NCI-H1930 (cell line): ENCODE results near the gene RNF151.
"Not testable (repeated sequence)": the region's sequence is repeated elsewhere in the genome, so short reads cannot be mapped to it uniquely, and the experiment has no call there.

Experiments
- DNase-seq, 2 experiments: peaks; one replicate each; lab custom pipeline; 2025; lab: John Stamatoyannopoulos, UW

RNF151 gene, protein sequence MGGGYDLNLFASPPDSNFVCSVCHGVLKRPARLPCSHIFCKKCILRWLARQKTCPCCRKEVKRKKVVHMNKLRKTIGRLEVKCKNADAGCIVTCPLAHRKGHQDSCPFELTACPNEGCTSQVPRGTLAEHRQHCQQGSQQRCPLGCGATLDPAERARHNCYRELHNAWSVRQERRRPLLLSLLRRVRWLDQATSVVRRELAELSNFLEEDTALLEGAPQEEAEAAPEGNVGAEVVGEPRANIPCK

DNA sequence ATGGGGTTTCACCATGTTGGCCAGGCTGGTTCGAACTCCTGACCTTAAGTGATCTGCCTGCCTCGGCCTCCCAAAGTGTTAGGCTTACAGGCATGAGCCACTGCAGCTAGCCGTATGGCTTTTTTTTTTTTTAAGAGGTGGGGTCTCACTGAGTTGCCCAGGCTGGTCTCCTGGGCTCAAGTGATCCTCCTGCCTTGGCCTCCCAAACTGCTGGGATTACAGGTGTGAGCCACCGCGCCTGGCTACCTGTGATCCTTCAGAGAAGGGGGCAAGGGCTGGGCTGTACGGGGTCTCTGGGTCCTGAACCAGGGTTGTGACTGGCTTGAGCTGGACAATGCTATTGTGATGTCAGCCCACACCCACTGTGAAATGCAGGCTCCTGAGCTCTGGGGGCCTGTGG is at the start of gene RNF151:
Gene RNF151 (plus strand): TSS at position 397 of the 400 bp plus-strand sequence. CDS start 26 bp downstream, outside the sequence.
- DNase-seq = no peak

DNA sequence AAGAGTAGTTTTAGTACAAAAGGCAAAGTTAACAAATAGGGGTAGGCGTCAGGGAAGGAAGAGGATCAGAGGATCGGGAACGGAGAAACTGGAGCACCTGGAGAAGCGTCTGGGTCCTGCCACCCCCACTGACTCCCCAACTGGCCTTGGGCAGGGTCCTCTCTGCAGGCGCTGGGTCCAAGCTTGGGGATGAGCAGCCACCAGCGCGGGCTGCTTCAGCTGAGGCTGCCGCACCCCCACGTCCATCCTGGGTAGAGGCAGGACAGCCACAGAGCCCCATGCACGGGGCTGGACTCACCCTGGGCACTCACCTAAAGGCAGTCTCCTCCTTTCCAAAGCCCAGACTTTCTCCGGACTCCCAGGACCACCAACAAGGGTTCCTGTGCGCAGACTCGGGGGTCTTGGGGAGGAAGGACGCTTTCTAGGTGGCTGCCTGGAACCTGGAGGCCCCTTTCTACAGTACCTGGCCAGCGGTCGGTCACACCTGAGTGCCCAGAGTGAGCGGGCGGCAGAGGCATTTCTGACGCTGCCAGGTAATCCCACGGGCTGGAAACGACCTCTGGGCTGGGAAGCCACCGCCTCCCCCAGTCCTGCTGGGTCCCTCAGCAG is 49.5 kb upstream of the RNF151 start:
- DNase-seq = no peak

DNA sequence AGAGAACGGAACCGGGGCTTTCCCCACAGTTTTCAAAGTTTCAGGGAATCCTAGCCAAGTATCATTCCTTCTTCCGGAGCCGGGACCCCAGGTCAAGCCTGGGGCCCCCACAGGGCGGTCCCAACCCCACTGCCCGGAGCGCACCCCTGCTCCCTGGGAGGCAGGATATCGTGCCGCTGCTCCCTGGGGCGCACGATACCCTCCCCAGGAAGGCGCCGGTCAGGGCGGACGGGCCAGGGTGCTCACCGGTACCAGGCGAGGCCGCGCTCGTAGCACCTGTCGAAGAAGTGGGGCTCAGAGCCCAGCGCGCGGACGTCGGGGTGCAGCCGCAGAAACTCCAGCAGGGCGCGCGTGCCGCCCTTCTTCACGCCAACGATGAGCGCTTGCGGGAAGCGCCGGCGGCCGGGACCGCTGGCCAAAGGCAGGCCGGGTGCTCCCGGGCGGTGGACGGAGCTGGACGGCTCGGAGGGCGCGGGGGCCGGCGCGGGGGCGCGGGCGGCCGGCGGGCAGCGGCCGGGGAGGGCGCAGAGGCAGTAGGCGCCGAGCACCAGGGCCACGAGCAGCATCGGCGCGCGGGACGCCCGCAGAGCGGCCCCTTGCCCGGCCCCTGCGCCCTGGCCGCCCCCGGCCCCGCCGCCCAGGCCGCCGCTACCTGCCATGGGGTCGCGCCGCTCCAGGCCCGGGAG is 48.8 kb upstream of the RNF151 start:
- no peak for DNase-seq

DNA sequence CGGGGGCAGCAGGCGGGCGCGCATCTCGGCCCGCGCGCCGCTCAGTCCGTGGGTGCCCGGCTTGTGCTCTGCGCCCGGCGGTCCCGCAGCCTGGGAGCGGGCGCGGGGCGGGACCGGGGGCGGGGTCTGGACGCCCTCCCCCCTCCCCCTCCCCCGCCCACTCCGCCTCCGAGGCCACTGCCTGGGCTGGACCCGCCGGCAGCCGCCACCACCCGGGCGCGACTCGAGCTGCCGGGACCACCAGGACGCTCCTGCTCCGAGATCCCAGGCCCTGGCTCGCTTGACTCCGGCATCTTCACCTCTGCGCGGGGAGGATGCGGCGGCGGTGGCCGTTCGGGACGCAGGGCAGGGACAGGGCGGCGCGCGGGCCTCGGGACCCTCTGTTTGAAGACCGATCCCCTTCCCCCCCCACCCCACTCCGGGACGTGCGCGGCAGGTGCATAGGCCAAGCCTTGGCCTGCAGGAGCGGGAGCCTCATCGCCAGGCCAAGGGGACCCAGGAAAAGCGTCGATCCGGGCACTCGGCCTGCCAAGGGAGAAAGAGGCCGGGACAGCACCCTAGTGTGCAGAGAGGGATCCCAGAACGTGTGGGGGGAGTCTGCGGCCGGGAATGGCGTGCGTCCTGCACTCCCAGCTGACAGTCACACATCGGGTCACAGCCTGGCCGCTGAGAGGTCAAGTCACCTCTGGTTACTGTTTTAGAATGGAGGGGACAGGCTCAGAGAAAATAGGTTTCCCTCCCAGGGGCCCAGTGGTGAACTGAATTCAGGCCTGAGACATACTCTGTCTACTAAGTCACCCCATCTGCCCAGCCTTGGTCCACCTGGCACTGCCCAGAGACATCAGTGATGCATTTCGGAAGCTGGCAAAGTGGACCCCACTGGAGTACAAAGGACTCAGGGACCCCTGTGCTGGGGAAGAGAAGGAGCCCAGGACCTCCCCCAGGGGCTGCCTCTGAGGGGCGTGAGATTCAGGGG is 48.0 kb upstream of the RNF151 start, which contains the start of gene HS3ST6:
Gene HS3ST6 (minus strand): TSS at position 65 of the 976 bp plus-strand sequence. CDS start 92 bp downstream, outside the sequence.
- DNase-seq = peak in 1 of 2 experiments; percentile 40

DNA sequence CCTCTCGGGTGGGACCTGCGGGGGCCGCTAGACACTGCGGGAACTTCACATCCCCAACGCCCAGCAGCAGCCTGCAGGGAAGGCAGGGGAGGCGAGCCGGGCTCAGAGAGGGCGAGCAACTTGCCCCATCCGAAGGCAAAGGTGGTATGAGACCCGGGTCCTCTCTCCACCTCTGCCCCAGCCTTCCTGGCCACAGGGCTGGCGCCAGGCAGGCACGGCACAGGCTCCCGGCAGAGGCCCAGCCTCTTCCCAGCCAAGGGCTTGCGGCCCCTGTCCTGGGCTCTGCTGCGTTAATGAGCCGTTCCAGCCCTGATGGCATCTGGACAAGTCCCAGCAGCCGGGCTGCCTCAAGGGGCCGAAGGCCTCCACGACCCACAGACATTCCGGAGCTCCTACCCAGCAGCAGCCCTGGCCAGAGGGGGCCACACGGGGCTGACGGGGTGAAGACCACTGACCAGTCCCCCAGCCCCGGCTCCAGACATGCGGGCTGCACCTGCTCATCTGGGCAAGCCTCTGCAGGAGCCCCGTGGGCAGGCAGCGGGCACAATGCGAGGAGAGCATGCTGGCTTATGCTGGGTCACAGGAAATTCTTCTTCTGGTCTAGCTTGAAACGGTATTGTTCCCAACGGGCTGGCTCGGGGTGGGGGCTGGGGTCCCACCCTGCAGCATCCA is 47.2 kb upstream of the RNF151 start:
- DNase-seq = no peak

DNA sequence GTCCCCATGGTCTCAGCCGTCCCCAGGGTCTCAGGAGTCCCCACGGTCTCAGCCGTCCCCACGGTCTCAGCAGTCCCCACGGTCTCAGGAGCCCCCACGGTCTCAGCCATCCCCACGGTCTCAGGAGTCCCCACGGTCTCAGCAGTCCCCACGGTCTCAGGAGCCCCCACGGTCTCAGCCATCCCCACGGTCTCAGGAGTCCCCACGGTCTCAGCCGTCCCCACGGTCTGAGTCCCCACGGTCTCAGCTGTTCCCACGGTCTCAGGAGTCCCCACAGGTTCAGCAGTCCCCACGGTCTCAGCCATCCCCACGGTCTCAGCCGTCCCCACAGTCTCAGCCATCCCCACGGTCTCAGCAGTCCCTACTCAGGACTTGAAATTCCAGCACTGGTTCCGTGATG is 46.5 kb upstream of the RNF151 start:
- not testable (repeated sequence) for DNase-seq

DNA sequence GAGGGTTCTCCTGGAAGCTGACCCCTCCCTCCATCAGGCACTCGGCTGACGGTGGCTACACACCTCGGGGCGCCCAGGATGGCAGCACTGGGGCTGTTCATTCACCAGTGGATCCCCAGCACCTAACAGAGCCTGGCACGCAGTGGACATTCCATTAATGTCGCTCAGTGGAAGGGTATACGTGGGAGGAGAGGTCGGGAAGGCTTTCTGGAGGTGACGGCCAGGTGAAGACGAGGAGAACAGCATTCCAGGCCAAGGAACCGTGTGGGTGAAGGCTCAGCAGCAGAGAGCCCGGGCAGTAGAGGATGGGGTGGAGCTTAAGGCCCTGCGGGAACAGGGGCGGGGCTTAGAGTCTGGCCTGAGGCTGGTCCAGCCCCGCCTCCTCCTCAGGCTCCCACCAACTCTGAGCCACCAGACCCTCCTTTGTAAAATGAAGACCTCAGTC is 45.9 kb upstream of the RNF151 start:
- DNase-seq = peak in 1 of 2 experiments; percentile 36

DNA sequence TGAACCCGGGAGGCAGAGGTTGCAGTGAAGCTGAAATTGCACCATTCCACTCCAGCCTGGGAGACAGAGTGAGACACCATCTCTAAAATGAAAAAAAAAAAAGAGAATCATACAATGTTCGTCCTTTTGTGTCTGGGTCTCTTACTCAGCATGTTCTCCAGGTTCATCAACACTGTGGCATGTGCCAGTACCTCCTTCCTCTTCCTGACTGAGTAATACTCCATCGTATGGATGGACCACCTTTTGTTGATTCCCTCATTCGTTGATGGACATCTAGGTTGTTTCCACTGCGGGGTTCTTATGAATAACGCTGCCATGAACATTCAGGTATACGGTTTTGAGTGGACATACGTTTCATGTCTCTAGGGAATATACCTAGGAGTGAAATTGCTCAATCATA is 44.3 kb upstream of the RNF151 start:
- DNase-seq = no peak

DNA sequence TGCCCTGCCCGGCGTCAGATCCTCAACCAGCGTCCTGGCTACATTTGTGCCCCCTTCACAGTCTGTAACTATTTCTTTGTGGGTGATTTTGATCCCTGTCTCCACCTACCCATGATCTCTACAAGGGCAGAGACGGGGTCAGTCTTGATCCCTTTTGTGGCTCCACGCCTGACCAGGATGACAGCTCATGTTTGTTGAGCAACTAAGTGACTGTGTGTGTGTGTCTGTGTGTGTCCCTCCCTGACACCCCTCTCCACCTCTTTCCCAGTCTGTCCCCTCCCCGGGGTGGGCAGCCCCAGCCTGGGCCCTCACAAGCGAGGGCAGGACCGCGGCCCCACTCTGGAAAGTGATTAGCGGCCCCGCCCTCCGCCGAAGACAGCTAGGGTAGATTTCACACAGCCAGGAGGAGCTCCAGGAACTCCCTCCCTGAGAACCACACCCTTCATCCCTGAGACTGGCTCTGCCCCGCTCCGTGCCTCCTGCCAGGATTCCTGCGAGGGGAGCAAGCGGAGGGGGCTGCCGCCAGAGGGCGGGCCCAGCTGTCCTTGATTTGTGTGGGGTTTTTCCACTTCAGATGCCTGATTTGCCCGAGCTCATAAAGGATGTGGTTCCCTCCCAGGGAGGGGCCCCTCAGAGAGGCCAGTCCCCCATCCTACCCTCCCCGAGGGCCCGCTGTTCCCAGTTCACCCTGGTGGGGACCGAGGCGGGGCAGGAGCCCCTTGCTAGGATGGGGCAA is 43.2 kb upstream of the RNF151 start:
- no peak for DNase-seq

DNA sequence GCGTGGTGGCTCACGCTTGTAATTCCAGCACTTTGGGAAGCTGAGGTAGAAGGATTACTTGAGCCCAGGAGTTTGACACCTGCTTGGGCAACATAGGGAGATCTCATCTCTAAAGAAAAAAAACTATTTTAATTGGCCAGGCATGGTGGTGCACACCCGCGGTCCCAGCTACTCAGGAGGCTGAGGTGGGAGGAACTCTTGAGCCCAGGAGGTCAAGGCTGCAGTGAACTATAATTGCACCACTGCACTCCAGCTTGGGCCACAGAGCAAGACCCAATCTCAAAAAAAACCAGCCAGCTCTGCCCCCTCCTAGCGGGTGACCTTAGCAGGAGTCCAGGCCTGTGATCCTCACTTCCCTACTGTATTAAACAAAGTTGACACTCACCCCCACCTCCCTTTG is 42.6 kb upstream of the RNF151 start:
- no peak for DNase-seq

DNA sequence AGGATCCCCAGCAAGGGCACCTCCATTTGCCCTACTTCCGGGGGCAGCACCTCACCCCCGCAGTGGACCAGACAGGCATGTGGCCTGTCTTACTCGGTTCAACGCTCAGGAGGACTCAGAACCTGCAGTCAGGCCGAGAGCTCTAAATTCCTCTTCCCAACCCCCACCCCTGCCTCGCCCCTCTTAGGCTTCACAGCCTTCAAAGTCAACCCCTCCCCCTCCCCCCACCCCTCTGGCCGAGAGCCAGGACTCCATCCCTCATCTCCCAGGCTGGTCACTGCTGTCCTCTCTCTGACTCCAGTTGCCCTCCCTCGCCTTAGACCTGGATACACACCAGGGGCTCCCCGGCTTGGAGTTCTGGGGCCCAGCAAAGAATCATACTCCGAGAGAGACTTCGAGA is 40.4 kb upstream of the RNF151 start:
- no peak for DNase-seq

DNA sequence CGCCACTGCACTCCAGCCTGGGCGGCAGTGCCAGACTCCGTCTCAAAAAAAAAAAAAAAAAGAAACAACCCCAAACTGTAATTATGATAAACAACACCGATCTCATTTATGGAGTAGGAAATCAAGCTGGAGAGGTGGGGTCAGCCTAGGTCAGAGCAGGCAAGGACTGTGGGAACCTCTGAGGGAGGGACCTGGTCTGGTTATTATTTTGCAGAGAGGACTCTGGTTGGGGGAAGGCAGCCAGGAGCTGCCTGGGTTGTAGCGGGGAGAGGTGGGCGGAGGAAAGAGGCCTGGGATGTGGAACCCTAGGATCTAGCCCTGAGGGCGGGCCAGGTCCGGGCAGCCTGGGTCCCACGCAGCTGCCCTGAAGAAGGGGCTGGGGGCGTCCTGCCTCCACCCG is 37.6 kb upstream of the RNF151 start:
- no peak for DNase-seq

DNA sequence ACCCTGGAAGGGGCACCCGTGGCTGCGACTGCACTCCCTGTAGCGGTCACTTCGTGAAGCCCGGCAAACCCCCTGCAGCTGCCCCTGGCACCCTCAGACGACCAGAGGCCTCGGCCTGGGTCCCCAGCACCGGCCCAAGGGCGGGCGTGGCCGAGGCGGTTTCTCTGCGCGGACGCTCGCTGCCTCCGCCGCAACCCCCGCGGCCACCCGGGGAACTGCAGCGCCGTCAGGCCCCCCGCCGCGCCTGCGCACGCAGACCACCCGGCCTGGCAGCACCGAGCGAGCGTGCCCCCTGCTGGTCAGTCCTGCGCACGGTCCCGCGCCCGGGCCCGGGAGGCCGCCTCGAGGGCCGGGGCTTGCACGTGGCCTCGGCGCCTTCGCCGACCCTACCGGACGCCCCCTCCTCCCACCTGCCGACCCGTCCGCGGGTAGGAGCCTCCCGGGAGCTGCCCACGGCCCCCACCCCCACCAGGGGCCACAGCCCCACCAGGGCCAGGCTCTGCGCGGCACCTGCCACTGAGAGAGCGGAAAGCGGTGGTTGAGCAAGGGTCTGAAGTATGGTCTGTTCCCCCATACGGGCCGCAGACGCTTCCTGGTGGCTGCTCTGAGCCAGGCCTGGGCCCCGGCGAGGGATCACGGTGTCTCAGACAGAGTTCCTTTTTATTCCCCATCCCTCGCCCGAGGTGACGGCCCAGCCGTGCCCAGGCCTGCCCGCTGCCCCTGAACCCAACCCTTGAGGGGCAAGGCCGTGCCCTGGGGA is 36.9 kb upstream of the RNF151 start:
- DNase-seq = peak; percentile 72 to 90

DNA sequence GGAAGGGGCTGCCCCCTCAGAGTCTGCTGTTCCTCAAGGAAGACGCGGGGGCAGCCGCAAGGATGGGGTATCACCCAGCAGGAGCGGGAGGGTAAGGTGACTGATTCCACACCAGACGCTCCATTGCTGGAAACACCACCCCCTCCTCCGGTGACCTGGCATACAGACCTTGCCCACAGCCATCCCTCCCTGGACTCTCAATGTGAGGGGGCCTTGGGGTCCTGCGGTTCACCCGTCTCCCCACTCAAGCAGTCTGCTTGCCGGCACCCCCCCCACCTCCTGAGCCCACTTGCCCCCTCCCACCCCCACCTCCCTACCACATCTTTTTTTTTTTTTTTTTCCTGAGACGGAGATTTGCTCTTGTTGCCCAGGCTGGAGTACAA is 36.3 kb upstream of the RNF151 start:
- DNase-seq = no peak

DNA sequence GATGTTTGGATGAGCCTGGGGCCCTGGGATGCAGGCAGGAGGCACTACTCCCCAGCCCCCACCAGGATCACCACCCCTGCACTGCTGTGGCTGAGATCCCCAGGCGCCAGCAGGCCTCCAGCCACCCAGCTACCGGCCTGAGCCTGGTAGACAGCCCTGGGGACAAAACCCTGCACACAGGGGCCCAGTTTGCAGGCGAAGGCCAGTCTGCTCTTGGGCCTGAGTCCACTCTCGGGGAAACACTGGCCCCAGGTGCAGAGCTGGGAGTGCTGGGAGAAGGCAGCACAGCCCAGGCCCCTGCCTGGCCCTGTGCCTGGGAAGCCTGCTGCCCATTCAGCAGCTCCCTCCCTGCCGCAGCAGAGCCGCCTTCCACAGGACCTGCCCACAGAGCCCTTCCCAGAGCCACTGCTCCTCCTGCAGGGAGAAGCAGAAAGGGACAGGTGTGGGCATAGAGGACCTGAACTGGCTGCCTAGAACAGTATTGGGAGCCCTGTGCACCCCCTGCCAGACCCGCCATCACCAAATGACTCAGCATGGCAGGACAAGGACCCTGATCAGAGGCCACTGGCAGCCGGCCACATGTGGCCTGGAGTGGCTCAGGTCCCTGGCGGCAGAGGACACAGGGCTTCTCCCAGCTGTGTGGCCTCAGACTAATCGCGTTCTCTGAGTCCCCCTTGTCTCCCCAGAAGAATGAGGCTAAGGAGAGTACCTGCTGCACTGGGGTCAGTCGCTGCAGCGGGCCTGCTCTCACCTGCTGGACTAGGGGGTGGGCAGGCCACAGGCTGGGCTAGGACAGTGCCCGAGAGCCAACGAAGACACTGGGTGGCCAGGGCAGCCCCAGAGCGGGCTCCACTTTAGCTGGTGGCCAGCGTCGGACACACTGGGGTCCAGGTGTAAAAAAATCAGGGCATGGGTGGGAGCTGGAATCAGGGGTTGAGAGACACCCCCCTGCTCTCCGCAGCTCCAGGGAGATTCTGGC is 34.3 kb upstream of the RNF151 start:
- DNase-seq = no peak

DNA sequence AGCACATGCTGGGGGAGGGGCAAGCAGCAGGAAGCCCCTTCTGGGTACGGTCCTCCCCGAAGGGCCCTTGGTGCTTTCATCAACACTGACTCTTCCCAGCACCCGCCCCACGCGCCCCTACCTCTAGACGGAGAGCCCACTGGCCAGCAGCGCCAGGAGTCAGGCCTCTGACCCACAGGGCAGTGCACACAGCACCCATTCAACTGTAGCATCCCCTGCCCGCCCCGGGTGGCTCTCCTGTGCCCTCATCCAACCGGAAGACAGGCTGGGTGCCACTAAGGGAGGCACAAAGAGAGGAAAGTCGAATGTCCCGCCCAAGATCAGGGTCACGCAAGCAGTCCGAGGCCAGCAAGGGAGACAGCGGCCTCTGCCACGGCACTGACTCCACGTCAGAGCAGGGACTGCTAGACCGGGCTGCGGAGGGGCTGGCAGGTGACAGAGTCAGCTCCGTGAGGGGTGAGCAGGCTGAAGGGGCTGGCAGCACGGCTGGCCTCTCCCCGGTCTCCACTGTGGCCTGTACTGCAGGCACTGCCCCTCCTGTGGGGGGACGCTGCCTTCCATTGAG is 33.5 kb upstream of the RNF151 start:
- DNase-seq = no peak

DNA sequence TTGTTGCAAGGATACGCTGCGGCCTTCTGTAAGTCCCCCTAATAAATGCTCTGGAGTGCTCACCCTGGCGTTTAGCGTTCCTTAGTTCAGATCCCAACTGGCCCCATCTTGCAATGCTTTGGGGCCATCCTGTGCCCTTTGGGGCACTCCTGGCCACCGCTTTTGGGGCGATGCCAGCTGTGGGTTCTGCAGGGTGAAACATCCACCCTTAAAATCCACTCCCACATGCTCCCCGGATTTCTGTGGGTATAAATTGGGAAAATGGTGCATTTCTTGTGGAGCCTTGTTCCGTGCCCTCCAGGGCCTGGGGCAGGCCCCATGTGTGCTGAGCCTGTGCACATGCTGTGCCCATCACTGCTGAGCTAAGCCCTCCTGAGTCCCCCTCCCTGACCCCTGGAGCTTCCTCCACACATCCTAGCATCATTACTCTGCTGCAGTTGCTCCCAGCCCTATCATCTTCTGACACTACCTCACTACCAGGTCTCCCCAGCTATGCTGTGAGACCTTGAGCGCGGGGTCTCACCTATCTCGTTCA is 29.6 kb upstream of the RNF151 start:
- no peak for DNase-seq

DNA sequence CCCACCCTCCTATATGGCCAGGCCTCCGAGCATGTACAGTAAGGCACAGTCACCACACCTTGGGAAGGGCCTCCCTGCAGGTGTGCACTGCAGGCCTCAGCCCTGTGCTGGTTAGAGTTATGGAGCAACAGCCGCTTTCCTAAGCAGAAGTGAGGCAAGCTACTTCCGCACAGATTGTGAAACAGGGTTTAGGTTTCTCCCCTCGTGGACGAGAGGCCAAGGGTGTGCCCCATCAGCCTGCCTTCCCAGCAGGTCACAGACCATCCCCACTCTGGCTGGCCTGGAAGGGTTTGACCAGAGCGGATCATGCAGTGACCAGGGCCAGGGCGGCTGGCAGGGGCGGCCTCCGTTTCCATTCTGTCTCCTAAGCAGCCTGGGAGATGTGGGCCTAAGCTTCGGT is 28.3 kb upstream of the RNF151 start:
- no peak for DNase-seq
